Muscle of back (tissue), 11 donors: ENCODE results near the gene HS3ST3B1. TPM values are rescaled to one million over a fixed set of nuclear protein-coding genes. Genes with fewer than 3 reads are reported as not detected.

Source experiments
- DNase-seq, 3 donors: peaks; one replicate each; pipeline versions ENCODE4 v3.0.0 to v3.0.0-alpha.2; 2013
- polyA plus RNA-seq, 10 donors: library from polyadenylated mRNA; unstranded; fragments of 120-200 nt; gene quantifications; one replicate each; pipeline ENCODE4 v1.2.1, GENCODE V29; 2013; ENCODE audit not compliant: insufficient read length in 10 of 10

Gene HS3ST3B1
- polyA plus RNA-seq, 10 donors: 0.71 to 4.7 (median 3.4) TPM

DNA sequence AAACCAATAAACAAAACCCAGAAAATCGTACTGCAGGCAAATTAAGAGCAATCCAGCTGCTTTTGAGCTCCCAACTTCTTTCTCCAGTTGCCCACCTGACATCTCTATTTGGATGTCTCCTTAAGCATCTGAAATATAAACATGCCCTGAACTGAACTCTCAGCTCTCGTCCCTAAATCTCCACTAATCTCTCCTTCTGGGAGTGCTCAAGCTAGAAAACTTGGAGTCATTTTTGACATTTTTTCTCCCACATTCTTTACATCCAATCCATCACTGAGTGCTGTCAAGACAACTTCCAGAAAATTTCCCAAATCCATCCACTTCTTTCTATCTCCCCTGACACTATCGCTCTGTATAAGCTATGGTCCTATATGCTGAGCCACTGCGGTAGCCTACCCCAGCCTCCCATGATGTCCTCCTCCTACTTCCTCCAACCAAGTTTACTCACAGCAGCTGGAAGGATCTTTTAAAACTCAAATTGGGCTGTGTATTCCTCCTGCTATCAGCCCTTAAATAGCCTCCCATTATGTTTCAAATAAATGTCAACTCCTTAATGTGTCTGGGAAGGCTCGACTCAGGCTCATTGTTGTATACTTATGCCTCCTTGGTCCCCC lies 53.1 kb downstream of the HS3ST3B1 start:
- DNase-seq: no peak

DNA sequence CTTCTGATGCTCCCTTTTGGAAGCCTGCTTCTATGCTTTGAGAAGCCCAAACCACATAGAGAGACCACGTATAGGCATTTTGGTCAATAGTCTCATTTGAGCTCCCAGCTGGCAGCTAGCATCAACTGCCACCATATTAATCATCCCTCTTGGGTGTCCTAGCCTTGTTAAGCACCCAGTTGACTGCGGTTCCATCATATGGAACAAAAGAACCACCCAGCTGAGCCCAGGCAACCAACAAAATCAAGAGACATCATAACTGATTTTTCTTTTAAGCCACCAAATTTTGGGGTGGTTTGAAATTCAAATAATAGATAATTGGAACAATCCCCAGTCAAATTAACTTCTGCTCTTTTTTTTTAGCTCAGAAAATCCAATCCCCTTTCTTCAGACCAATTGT lies 53.9 kb downstream of the HS3ST3B1 start:
- DNase-seq: no peak

DNA sequence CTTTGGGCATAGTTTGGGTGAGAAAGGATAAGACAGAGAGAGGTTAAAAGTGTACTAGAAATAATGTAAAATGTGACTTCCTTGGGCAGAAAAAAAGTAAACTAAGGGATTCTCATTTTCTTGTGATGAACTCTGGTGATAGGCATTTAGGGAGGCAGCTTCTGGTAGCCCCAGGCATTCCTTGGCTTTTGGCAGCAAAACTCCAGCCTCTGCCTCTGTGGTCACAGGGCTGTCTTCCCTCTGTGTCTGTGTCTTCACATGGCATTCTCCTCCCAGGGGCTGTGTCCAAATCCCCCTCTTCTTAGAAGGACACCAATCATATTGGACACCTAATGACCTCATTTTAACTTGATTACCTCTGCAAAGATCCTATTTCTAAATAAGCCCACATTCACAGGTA lies 54.7 kb downstream of the HS3ST3B1 start:
- DNase-seq: no peak

DNA sequence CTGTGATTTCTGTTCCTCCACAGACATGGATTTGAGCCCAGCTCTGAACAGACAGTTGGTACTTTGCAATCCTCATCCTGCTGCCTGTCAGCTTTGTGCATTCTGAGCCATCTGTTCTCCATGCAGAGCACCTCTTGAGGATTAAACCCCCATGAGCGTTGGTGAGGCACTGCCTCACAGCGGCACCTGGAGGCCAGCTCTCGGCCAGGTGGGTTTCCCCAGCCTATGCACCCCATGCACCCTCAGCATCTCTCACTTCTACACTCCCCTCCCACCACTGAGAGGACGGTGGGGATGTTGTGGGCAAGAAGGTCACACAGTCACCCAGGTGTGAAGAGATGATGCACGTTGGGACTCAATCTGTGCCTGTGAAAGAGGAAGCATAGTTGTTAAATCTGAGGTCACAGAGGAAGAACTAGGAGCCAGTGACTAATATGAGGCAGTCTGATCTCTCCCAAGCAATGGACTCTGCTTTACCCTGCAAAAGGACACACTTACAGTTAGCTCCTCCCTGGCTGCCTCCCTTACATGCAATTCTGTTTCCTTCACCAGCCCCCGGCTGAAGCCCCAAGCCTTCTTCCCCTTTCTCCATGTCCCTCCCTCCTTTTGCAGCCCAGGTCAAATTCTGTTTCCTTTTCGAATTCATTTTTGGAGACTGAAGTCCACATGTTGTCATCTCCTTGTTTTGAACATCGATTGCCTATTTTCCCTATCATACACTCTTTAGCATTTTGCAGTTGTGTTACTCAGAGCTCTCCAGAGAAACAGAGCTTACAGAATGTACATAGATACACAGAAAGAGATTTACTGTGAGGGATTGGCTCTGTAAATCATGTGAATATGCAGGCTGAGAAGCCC lies 58.5 kb downstream of the HS3ST3B1 start:
- DNase-seq: no peak

DNA sequence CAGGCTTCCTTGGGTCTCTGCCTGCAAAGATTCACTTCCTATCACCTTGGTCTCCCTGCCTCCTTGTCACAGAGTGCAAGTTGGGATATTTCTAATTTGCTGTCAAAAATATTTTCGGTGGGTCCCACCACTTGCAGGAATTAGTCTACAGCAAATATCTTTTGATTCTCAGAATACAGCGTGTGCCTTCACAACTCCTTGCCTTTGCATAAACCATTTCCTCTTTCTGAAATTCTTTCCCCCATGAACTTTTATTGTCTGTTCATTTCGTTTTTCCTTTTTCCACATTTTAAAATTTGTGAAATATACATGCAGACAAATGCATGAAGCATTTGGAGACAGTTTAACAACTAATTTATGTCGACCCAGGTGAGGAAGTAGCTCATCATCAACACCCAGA lies 60.0 kb downstream of the HS3ST3B1 start:
- no peak for DNase-seq

DNA sequence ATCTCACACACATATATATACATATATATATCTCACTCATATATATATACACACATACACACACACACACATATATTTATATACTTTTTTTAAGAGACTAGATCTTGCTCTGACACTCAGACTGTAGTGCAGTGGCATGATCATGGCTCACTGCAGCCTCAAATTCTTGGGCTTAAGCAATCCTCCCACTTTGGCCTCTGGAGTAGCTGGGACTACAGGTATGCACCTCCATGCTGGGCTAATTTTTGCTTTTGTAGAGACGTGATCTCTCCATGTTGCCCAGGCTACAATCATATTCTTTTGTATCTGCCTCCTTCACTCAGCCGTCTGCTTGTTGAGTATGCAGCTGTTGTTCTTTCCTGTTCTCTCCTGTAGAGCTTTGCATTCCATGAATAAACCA lies 60.6 kb downstream of the HS3ST3B1 start:
- no peak for DNase-seq

DNA sequence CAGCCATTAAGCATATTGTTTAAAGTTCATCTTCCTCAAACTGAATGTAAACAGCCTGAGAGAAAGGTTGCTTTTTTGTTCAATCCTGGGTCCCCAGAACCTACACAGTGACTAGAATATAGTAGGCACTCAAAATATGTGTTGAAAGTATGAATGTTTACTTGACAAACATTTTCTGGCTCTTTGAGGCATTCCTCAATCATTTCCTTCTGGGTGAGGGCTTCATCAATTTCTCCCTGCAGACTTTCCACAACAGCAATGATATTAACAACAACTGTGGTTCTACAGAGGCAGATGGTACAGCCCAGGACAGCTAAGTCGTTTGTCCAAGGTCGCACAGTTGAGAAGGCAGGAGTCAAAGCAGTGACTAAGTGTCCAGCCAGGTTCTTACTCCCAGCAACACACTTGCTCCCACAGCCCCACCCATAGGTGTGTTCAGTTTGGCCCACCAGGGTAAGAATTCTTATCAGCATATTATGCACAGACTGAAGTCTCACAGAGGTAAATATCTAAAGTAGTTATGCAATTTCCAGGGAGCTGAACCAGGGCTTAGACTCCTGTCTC lies 61.1 kb downstream of the HS3ST3B1 start:
- no peak for DNase-seq

DNA sequence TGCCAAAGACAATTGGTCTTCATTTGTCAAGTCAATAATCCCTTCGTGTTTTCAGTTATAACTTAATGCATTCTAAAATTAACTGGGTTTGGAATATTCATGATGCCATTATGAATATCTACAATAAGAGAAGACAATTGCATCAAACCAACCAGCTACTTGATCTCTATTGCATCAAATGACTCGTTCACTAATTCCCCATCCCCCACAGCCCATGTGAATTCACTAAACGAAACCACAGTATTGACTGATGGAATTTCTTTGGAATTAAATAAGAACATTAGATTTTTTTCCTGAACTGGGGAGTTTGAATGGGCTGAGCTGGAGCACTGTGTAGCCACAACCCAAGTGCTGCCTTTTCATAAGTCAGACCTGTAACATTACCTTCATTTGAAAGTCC lies 65.3 kb downstream of the HS3ST3B1 start:
- no peak for DNase-seq

DNA sequence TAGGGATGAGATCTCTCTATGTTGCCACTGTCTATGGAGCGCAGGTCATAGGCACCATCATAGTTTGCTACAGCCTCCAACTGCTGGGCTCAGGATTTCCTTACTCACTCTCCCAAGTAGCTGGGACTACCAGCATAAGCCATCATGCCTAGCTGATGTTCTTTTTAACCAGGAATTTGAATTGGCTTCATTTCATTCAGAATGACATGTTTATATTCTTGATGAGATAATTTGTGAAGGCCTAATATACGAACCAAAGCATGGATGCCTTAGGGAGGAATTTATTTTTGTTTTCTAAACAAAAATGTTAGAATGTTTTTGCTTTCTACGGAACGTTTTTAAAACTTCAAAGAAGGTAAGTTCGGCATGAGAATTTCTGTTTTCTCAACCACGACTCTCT lies 71.6 kb downstream of the HS3ST3B1 start:
- DNase-seq: no peak

DNA sequence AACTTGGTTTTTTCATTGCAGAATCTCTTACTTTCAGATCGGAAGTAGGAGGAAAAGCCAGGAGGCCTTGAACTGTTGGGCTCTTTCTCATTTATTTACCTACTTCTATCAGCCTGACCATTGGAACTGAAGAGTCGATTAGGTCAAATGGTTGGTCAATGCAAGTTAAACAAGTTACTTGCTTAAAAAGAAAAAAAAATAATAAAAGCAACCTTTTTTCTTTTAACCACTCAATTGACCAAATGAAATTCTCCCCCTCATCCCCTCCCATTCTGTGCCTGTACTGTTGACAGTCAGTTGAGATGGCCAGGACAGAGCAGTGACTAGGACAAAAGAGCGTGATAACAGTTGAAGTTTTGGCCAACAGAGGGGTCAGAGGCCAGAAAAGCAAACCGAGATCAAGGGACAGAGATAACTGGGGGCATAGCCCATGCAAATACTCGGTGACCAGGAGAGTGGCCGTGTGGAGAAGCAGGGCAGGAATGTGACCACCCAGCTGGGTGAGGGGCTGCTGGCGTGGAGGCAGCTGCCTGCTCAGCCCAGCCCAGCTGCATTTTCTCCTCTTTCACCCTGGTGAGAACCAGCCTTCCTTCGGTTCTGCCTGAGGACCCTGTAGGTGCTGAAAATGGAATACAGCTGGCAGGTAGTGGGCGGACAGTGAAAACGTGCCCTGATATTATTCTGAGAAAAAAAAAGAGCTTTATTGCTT lies 72.2 kb downstream of the HS3ST3B1 start:
- DNase-seq: no peak

DNA sequence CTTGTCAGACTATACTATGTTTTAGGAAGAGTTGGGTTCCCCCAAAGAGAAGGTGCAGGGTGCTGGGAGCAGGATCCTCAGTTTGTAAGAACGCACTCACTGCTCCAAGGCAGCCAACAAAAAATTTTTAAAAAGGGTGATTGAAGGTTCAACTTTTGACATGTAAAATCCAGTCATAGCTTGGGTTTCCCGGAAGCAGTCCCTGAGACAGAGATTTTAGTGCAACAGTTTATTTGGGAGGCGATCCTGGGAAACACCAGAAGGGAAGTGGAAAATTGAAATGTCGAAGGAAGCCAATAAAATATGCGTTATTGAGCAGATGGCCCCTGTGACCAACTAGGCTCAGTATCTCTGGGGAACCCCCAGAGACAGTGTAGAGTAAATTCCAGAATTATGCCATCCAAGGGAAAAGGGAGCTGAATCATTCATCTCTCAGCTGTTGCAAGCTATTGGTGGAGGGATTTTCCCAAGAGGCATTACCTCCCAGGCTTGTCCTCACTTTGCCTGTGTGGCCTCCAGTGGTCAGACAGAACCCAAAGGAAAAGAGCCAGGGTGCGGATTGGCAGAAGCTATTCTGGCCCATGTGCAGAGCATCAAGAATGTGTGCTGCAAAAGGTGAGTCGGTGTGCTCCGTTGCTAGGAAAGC lies 72.9 kb downstream of the HS3ST3B1 start:
- no peak for DNase-seq

DNA sequence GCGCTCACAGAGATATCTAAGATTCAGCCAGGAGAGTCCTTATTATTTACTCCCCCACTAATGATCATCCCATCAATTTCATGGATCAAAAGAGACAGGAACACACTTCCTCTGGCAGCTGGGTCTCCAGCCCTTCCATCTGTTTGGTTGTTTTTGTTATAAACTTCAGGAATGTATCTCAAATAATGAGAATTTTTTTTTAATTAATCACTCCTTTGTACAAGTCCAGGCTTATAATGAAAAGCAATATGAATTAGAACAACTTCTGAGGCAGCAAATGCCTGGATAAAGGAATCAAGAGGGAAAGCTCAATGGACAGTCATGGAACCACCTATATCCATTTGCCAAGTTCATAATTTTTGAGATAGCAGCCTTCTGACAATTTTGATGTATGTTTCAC lies 73.4 kb downstream of the HS3ST3B1 start:
- DNase-seq: no peak

DNA sequence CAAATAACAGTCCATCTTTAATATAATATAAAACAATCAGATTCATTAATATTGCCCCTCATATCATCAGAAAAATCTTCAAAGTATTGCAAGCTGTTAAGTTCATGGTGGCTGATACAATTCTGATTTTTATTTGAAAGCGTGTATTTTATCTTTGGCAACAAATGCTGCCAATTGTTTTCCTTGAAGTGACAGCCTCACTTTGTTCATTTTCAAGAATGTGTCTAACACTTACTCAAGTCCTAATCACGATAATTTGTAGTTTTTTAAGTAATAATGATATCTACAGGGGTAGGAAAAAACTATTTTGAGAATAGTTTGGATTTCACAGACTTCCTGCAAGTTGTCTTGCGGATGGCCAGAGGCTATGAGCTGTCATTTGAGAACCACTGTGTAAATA lies 75.8 kb downstream of the HS3ST3B1 start:
- DNase-seq: no peak

DNA sequence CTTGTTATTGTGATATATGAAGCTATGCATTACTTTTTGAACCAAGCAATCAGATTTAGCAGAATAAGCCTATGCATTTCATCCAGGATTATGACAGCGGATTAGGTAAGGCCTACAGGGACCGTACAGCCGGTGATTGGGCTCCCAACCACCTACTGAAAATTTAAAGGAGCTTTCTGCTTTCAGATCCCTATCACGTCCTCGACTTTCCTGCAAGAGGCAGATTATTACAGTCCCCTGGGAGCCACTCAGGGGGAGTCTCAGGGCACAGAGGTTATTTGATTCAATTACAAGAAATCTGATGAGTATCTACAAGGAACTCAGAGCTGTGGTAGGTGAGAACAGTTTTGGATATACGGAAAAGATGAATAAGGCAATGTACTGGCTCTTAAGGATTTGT lies 80.7 kb downstream of the HS3ST3B1 start:
- DNase-seq: no peak

DNA sequence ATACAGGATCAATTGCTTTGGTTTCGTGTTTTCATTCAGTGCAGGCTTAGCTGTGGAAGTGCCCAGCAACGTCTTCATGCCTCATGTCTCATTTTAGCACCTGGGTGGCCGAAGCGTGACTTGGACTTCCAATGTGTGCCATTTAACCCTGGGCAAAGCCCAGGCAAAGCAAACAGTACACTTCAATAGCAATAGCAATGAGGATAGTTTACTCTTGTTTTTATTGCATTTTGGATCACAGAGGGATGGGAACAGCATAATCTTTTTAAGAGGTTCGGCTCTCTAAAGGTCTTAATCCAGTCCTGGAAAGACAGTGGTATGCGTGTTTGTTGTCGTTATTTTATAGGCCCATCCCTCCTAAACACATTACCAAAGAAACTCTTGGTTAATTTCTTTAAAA lies 86.2 kb downstream of the HS3ST3B1 start:
- DNase-seq: no peak

DNA sequence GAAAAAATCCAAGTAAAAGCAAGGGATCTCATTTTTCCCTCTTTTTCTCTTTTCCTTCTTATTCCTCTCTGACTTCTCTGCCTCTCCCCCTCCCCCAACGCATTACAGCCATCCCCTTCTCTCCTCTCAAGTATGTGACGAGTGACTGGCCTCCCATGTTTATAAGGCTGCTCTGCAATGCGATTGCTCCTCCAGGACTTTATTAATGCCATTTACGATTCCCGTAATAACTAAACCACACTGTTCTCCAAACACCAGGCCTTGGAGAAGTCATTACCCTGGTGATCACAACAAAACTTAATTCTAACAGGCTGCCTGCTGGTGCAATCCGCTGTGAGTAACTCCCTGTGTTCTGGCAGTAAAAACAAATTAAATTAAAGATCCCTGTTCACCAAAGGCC lies 88.8 kb downstream of the HS3ST3B1 start:
- no peak for DNase-seq

DNA sequence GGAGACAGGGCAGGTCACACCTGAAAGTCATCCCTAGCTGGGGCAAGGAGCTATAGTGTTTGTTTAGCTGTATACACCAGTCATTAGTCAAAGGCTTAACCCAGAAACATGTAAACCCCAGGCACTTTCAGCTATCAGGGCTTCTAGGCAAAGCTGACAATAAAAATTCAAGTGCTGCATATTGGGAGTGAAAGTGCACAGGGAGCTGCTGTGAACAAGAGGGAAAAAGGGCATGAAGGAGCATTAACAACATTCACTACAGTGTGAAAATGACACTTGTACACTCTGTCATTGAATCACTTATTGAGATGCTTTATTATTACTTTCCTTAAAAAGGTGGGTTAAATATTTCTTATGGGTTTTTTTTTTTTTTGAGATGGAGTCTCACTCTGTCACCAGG lies 92.8 kb downstream of the HS3ST3B1 start:
- DNase-seq: no peak

DNA sequence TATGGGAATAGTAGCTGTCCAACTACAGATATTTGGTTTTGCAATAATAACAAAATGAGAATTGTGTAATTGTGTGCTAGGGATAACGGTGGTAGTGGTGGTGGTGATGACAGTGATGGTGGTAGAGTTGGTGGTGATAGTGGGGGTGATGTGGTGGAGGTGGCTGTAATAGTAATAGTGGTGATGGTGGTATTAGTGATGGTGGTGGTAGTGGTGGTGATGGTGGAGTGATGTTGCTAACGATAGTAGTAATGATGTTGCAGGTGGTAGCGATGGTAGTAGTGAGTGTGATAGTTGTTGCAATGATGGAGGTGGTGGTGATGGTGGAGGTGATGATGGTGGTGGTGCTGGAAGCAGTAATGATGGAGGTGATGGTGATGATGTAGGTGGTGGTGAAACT lies 94.4 kb downstream of the HS3ST3B1 start:
- DNase-seq: no peak

DNA sequence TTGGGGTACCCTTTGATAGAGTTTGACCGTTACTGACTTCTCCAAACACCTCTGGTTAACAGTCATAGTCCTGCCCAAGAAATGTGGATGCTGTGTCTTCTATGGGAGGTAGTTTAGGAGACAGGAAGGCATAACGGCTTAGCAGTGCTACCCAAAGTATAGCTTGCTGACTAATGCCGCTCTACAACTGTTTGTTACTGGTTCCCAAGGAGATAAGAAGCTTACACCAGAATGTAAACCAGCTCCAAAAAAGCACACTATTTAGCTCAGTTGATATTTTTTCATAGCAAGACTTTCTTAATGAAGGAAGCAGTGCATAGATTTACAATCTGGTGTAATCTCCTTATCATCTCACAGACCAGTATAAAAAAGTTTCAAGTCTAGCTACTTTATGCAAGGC lies 95.7 kb downstream of the HS3ST3B1 start:
- no peak for DNase-seq

DNA sequence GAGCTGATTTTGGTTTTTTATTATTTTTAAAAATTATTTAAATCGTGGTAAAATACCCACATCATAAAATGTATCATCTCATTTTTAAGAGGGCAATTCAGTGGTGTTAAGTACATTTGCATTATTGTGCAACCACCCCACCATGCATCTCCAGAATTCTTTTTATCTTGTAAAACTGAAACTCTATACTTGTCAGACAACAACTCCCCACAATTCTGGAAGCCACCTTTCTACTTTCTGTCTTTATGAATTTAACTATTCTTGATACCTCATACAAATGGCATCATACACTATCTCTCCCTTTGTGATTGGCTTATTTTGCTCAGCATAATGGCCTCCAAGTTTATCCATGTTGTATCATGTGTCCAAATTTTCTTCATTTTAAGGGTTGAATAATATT lies 97.9 kb downstream of the HS3ST3B1 start:
- no peak for DNase-seq
